H1 (cell line): ENCODE data around the gene ADGRL3. TPM values are rescaled to one million over a fixed set of nuclear protein-coding genes. Genes with fewer than 3 reads are reported as not detected.

Source experiments
- CTCF ChIA-PET: fragments of 300-600 bp; sonication (Branson Sonifier 250); formaldehyde crosslinking; loops from one replicate; lab custom pipeline; 2021; ENCODE audit not compliant: partially characterized antibody; lab: Charles Lee
- POLR2A ChIA-PET: fragments of 300-600 bp; sonication (Branson Sonifier 250); formaldehyde crosslinking; loops from one replicate; lab custom pipeline; 2021; ENCODE audit warnings: inconsistent platforms; ENCODE audit not compliant: partially characterized antibody; lab: Charles Lee
- DNase-seq, 2 experiments: peaks; one replicate each; pipeline versions ENCODE4 v3.0.0 to v3.0.0-alpha.2; 2010 to 2022; ENCODE audit warnings: low spot score in 2 of 2, low read depth in 1 of 2, mixed read lengths in 1 of 2
- FAIRE-seq: peaks from 2 replicates; lab custom pipeline; 2011; peaks lifted over from hg19 to GRCh38; lab: Jason Lieb, UNC
- H2AFZ ChIP-seq: 2 replicates; pipeline ENCODE4 v1.8.1; 2012; ENCODE audit warnings: low read length, inconsistent platforms
- H2AK5ac ChIP-seq: 2 replicates; pipeline ENCODE4 v1.6.1; 2013; ENCODE audit warnings: low read depth, low read length
- H2BK120ac ChIP-seq: replicated peaks from 2 replicates; pipeline ENCODE3; 2013; ENCODE audit warnings: low read depth, low read length, inconsistent platforms
- H2BK12ac ChIP-seq: 2 replicates; pipeline ENCODE4 v1.6.1; 2013; ENCODE audit warnings: low read depth, low read length
- H2BK15ac ChIP-seq: 2 replicates; pipeline ENCODE4 v1.6.1; 2013; ENCODE audit warnings: low read length
- H2BK20ac ChIP-seq: 2 replicates; pipeline ENCODE4 v1.6.1; 2013; ENCODE audit warnings: low read length
- H2BK5ac ChIP-seq: 2 replicates; pipeline ENCODE4 v1.6.1; 2013; ENCODE audit warnings: low read depth, low read length
- H3K14ac ChIP-seq: 2 replicates; pipeline ENCODE4 v1.6.1; 2013; ENCODE audit warnings: inconsistent platforms; ENCODE audit not compliant: insufficient read length
- H3K18ac ChIP-seq: 2 replicates; pipeline ENCODE4 v1.6.1; 2013; ENCODE audit warnings: low read length; ENCODE audit errors: extremely low read depth
- H3K23ac ChIP-seq: 2 replicates; pipeline ENCODE4 v1.6.1; 2013; ENCODE audit warnings: inconsistent platforms; ENCODE audit not compliant: insufficient read length
- H3K23me2 ChIP-seq: 2 replicates; pipeline ENCODE4 v1.6.1; 2013; ENCODE audit warnings: low read depth, low read length
- H3K27ac ChIP-seq: 2 replicates; pipeline ENCODE4 v1.6.1; 2011; ENCODE audit warnings: low read depth, low read length, inconsistent platforms
- H3K27me3 ChIP-seq, 4 experiments: replicated peaks in 1 of 4; 1 replicate in 1 of 4; 2 replicates in 3 of 4; pipeline versions ENCODE4 v1.6.1 to v1.8.1; 2011 to 2013; ENCODE audit warnings: low read length in 3 of 4, mild to moderate bottlenecking in 3 of 4, inconsistent platforms in 2 of 4, mixed read lengths in 2 of 4, moderate library complexity in 1 of 4; ENCODE audit not compliant: control insufficient read depth in 3 of 4, insufficient read depth in 3 of 4; ENCODE audit errors: extremely low read depth in 1 of 4
- H3K36me3 ChIP-seq, 4 experiments: 2 replicates each; pipeline versions ENCODE4 v1.6.1 to v1.8.1; 2011 to 2013; ENCODE audit warnings: mild to moderate bottlenecking in 4 of 4, low read length in 3 of 4, moderate library complexity in 2 of 4, control low read depth in 1 of 4, inconsistent platforms in 1 of 4; ENCODE audit not compliant: insufficient read depth in 4 of 4, control insufficient read depth in 2 of 4
- H3K4ac ChIP-seq: replicated peaks from 2 replicates; pipeline ENCODE3; 2013; ENCODE audit warnings: low read length, low read depth, mixed read lengths, inconsistent platforms; ENCODE audit not compliant: insufficient read length
- H3K4me1 ChIP-seq, 4 experiments: replicated peaks in 1 of 4; 1 replicate in 1 of 4; 2 replicates in 3 of 4; pipeline versions ENCODE4 v1.6.1 to v1.8.1; 2011 to 2013; ENCODE audit warnings: low read length in 3 of 4, inconsistent platforms in 2 of 4, mixed read lengths in 1 of 4; ENCODE audit not compliant: insufficient read depth in 4 of 4, control insufficient read depth in 3 of 4
- H3K4me2 ChIP-seq, 2 experiments: 2 replicates each; pipeline versions ENCODE4 v1.6.1 to v1.8.1; 2011 to 2013; ENCODE audit warnings: low read depth in 2 of 2, low read length in 2 of 2, control low read depth in 1 of 2, inconsistent platforms in 1 of 2, mild to moderate bottlenecking in 1 of 2; ENCODE audit not compliant: insufficient read depth in 1 of 2
- H3K4me3 ChIP-seq, 4 experiments: fragments of 200-600, 300-600 bp in 1 of 4; sonication (generic), shearing (Covaris generic), sonication (Bioruptor Twin) in 1 of 4; 2 replicates each; pipeline versions ENCODE4 v1.5.1 to v1.8.1; 2011 to 2016; ENCODE audit warnings: low read length in 4 of 4, low read depth in 3 of 4, control low read depth in 2 of 4, inconsistent platforms in 2 of 4, mild to moderate bottlenecking in 2 of 4, mixed read lengths in 1 of 4, moderate library complexity in 1 of 4; ENCODE audit not compliant: insufficient read depth in 2 of 4; ENCODE audit errors: extremely low read depth in 1 of 4
- H3K56ac ChIP-seq: replicated peaks from 2 replicates; pipeline ENCODE3; 2013; ENCODE audit warnings: low read depth, mild to moderate bottlenecking, mixed read lengths, low read length, inconsistent platforms; ENCODE audit not compliant: insufficient read length
- H3K79me1 ChIP-seq: 2 replicates; pipeline ENCODE4 v1.6.1; 2013; ENCODE audit warnings: low read depth, low read length, control low read depth
- H3K79me2 ChIP-seq, 2 experiments: 2 replicates each; pipeline versions ENCODE4 v1.6.1 to v1.8.1; 2012 to 2013; ENCODE audit warnings: low read length in 2 of 2, mild to moderate bottlenecking in 2 of 2, inconsistent platforms in 1 of 2; ENCODE audit not compliant: insufficient read depth in 2 of 2, control insufficient read depth in 1 of 2
- H3K9ac ChIP-seq, 4 experiments: replicated peaks in 1 of 4; 1 replicate in 1 of 4; 2 replicates in 3 of 4; pipeline versions ENCODE4 v1.6.1 to v1.8.1; 2011 to 2013; ENCODE audit warnings: low read depth in 3 of 4, low read length in 3 of 4, control low read depth in 2 of 4, mild to moderate bottlenecking in 2 of 4, moderate library complexity in 2 of 4, inconsistent platforms in 1 of 4; ENCODE audit errors: extremely low read depth in 1 of 4
- H3K9me3 ChIP-seq, 2 experiments: 2 replicates each; pipeline versions ENCODE4 v1.6.1 to v1.8.1; 2012 to 2013; ENCODE audit warnings: mild to moderate bottlenecking in 2 of 2, moderate library complexity in 2 of 2, control low read depth in 1 of 2, inconsistent platforms in 1 of 2, low read depth in 1 of 2, low read length in 1 of 2, mixed read lengths in 1 of 2; ENCODE audit not compliant: insufficient read depth in 2 of 2
- H4K20me1 ChIP-seq, 2 experiments: replicated peaks in 1 of 2; 2 replicates each; pipeline versions ENCODE3 to v1.8.1; 2011 to 2013; ENCODE audit warnings: inconsistent platforms in 2 of 2, low read length in 2 of 2, mild to moderate bottlenecking in 1 of 2; ENCODE audit not compliant: insufficient read depth in 2 of 2, control insufficient read depth in 1 of 2
- H4K5ac ChIP-seq: 2 replicates; pipeline ENCODE4 v1.6.1; 2013; ENCODE audit warnings: low read length, low read depth, mixed read lengths, inconsistent platforms; ENCODE audit not compliant: insufficient read length
- H4K8ac ChIP-seq: 2 replicates; pipeline ENCODE4 v1.8.0; 2013; ENCODE audit warnings: mild to moderate bottlenecking, moderate library complexity, low read length, inconsistent platforms; ENCODE audit not compliant: insufficient read depth; ENCODE audit errors: extremely low read depth
- H4K91ac ChIP-seq: replicated peaks from 2 replicates; pipeline ENCODE3; 2013; ENCODE audit warnings: low read length, mixed read lengths, inconsistent platforms; ENCODE audit not compliant: insufficient read length
- CTBP2 ChIP-seq: IDR thresholded peaks from 2 replicates; pipeline ENCODE4 v1.7.0; 2011; ENCODE audit warnings: borderline replicate concordance, mild to moderate bottlenecking, moderate library complexity, mixed read lengths, low read length; ENCODE audit not compliant: insufficient read depth, insufficient read length
- TAF1 ChIP-seq: IDR thresholded peaks from 2 replicates; pipeline ENCODE4 v1.6.1; 2011; ENCODE audit warnings: mild to moderate bottlenecking, low read depth, low read length
- TAF7 ChIP-seq: optimal IDR thresholded peaks from 2 replicates; pipeline ENCODE3; 2011; ENCODE audit warnings: low read depth, mild to moderate bottlenecking, inconsistent platforms, low read length, moderate library complexity, borderline replicate concordance
- WGBS, 2 experiments: shearing (Covaris generic) in 1 of 2; methylation state at CpG; one replicate each; pipeline versions ENCODE4 v1.1.6 to v1.1.7; 2013 to 2015; ENCODE audit warnings: low lambda C conversion rate in 2 of 2, mixed read lengths in 2 of 2, inconsistent platforms in 1 of 2, low coverage in 1 of 2, missing lambda C conversion rate in 1 of 2; ENCODE audit not compliant: insufficient replicate concordance in 2 of 2, insufficient coverage in 1 of 2, insufficient read length in 1 of 2; ENCODE audit errors: extremely low coverage in 1 of 2, missing lambda C conversion rate in 1 of 2; 5-methylcytosine and 5-hydroxymethylcytosine counted together
- polyA plus RNA-seq, 7 experiments: library from polyadenylated mRNA; depleted of rRNA in 3 of 7; stranded (reverse) in 5 of 7; unstranded in 2 of 7; fragments of >200 nt in 5 of 7; fragments of 200-250 nt in 2 of 7; gene quantifications; 1 replicate in 5 of 7; 2 replicates in 1 of 7; 4 replicates in 1 of 7; pipeline versions ENCODE4 v1.2.1 to v1.2.3, GENCODE V29; 2011 to 2013; ENCODE audit warnings: missing spikeins in 2 of 7, mixed read lengths in 2 of 7
- total RNA-seq: library from RNA; stranded (reverse); fragmentation: NEBNext Ultra II Directional; extraction: Animal tissue kit (Norgen Biotek cat#: 25700); gene quantifications from 2 replicates; pipeline ENCODE4 v1.2.1, GENCODE V29; 2021

Gene ADGRL3
- total and polyA plus RNA-seq, 2 of the 8 experiments (the other 6 are each of a cell fraction or from before 2014, with no cell fraction given), result 6.6 to 13.0 TPM

DNA sequence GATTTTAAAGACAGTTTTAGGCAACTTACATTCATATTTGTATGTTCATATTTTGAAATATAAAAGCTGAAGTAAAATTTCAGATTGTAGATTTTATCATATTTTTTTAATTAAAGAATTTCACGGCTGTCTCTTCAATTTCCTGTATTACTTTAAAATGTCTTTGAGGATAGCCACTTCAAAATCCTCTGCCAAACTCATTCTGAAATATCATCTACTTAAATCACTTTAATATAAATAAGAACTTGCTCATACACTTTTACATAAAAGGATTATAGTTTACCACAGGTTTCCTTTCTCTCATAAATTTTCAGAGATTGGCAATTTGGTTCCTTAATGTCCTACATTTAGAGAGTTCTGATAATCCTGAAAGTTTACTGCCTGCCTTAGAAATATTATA lies 478.2 kb downstream of the ADGRL3 start:
- Histone ChIP-seq H4K8ac (no peak overlapping the region), H3K56ac (no peak overlapping the region)

More for the DNA sequence above, 478.2 kb downstream of the ADGRL3 start:
- CTCF ChIA-PET, result no interaction called here
- Histone ChIP-seq H3K9me3 (no peaks in the 10 kb centered on the region), H2BK15ac (no peak overlapping the region), H3K23me2 (no peaks in the 10 kb centered on the region), H3K14ac (no peak overlapping the region), H4K5ac (no peak overlapping the region), H2BK12ac (no peak overlapping the region), H3K27ac (no peak overlapping the region), H3K79me1 (no peaks in the 10 kb centered on the region), H3K36me3 (no peaks in the 10 kb centered on the region), H2AFZ (no peak overlapping the region), H4K91ac (no peak overlapping the region), H3K27me3 (no peaks in the 10 kb centered on the region), H3K18ac (no peak overlapping the region), H2BK20ac (no peak overlapping the region), H3K4ac (no peak overlapping the region), H3K4me2 (no peak overlapping the region), H3K23ac (no peak overlapping the region), H2BK120ac (no peak overlapping the region), H2AK5ac (no peak overlapping the region), H3K4me1 (no peaks in the 10 kb centered on the region), H3K4me3 (no peak overlapping the region), H3K9ac (no peak overlapping the region), H3K79me2 (no peaks in the 10 kb centered on the region), H4K20me1 (no peaks in the 10 kb centered on the region), H2BK5ac (no peak overlapping the region)
- no peak for FAIRE-seq
- POLR2A ChIA-PET, result no interaction called here
- TF ChIP-seq TAF7 (no peak), TAF1 (no peak), CTBP2 (no peak)
- DNase-seq, result no peak
- WGBS, 2 experiments, result 100% methylated on average over 1 of the region's 1 CpG; no CpG with 5 or more reads in 1 of the 2 experiments
